GM23338 (cell line): ENCODE measurements around the gene DNAJB12. TPM values are rescaled to one million over a fixed set of nuclear protein-coding genes. Genes with fewer than 3 reads are reported as not detected.

Experiments used
- ATAC-seq: fragments of 200-7000 bp; cut with Tn5 transposase; 3 replicates; pipeline ENCODE4 v1.9.1; 2020
- DNase-seq: peaks from one replicate; pipeline ENCODE4 v3.0.0-alpha.2; 2015; ENCODE audit warnings: low spot score
- H2AFZ ChIP-seq: fragments of 200-600 bp; sonication (generic); 2 replicates; pipeline ENCODE4 v1.8.0; 2016; ENCODE audit warnings: antibody characterized with exemption, mild to moderate bottlenecking, moderate library complexity
- H3F3A ChIP-seq: fragments of 200-600 bp; sonication (generic); replicated peaks from 2 replicates; pipeline ENCODE4 v1.8.0; 2017; ENCODE audit warnings: antibody characterized with exemption, mixed run types, low read depth
- H3K27ac ChIP-seq: fragments of 200-600 bp; sonication (generic); 2 replicates; pipeline ENCODE4 v1.6.1; 2016; ENCODE audit warnings: low read depth
- H3K27me3 ChIP-seq: fragments of 200-600 bp; sonication (generic); 2 replicates; pipeline ENCODE4 v1.8.0; 2016; ENCODE audit warnings: mild to moderate bottlenecking, mixed run types, moderate library complexity; ENCODE audit not compliant: insufficient read depth
- H3K36me3 ChIP-seq: fragments of 200-600 bp; sonication (generic); 2 replicates; pipeline ENCODE4 v1.8.0; 2016; ENCODE audit warnings: mild to moderate bottlenecking; ENCODE audit not compliant: insufficient read depth
- H3K4me1 ChIP-seq: fragments of 200-600 bp; sonication (generic); 2 replicates; pipeline ENCODE4 v1.8.0; 2016; ENCODE audit warnings: mild to moderate bottlenecking, moderate library complexity; ENCODE audit not compliant: insufficient read depth
- H3K4me2 ChIP-seq: fragments of 200-600 bp; sonication (generic); 2 replicates; pipeline ENCODE4 v1.7.1; 2017; ENCODE audit warnings: mixed run types
- H3K4me3 ChIP-seq: fragments of 200-600 bp; sonication (generic); 2 replicates; pipeline ENCODE4 v1.6.1; 2016; ENCODE audit warnings: mixed run types
- H3K79me2 ChIP-seq: fragments of 200-600 bp; sonication (generic); replicated peaks from 2 replicates; pipeline ENCODE4 v1.8.0; 2017; ENCODE audit warnings: mild to moderate bottlenecking; ENCODE audit not compliant: insufficient read depth
- H3K9me2 ChIP-seq: fragments of 200-600 bp; sonication (generic); 2 replicates; pipeline ENCODE4 v1.8.0; 2017; ENCODE audit not compliant: insufficient read depth
- H4K20me1 ChIP-seq: fragments of 200-600 bp; sonication (generic); replicated peaks from 2 replicates; pipeline ENCODE4 v1.8.0; 2017; ENCODE audit warnings: mild to moderate bottlenecking; ENCODE audit not compliant: insufficient read depth
- H3K27ac Mint-ChIP-seq: 2 replicates; pipeline ENCODE4 v1.8.0; 2020; ENCODE audit warnings: inconsistent platforms, mild to moderate bottlenecking, moderate library complexity, mixed read lengths
- H3K27me3 Mint-ChIP-seq: 3 replicates; pipeline ENCODE4 v1.8.0; 2022; ENCODE audit warnings: low read depth, mild to moderate bottlenecking, moderate library complexity, mixed read lengths, inconsistent platforms; ENCODE audit not compliant: insufficient read depth, poor library complexity
- H3K36me3 Mint-ChIP-seq: 3 replicates; pipeline ENCODE4 v1.8.0; 2021; ENCODE audit warnings: low read depth, mild to moderate bottlenecking, inconsistent platforms, moderate library complexity, mixed read lengths
- H3K4me1 Mint-ChIP-seq: 3 replicates; pipeline ENCODE4 v1.8.0; 2020; ENCODE audit warnings: mild to moderate bottlenecking, inconsistent platforms, mixed read lengths
- H3K4me3 Mint-ChIP-seq: 3 replicates; pipeline ENCODE4 v1.8.0; 2021; ENCODE audit warnings: moderate library complexity, mild to moderate bottlenecking, inconsistent platforms, mixed read lengths
- H3K9me3 Mint-ChIP-seq: 3 replicates; pipeline ENCODE4 v1.8.0; 2020; ENCODE audit warnings: moderate library complexity, mild to moderate bottlenecking, inconsistent platforms, mixed read lengths
- ETS1 ChIP-seq: IDR thresholded peaks from 2 replicates; pipeline ENCODE4 v1.6.1; 2016; ENCODE audit warnings: antibody characterized with exemption
- EZH2 ChIP-seq: fragments of 200-600 bp; sonication (generic); IDR thresholded peaks from one replicate; pipeline ENCODE4 v1.8.0; 2017; ENCODE audit warnings: antibody characterized with exemption, mild to moderate bottlenecking, low read depth; ENCODE audit not compliant: unreplicated experiment
- EZH2phosphoT487 ChIP-seq: fragments of 200-600 bp; sonication (generic); IDR thresholded peaks from one replicate; pipeline ENCODE4 v1.8.1; 2018; ENCODE audit warnings: antibody characterized with exemption; ENCODE audit not compliant: unreplicated experiment
- JUNB ChIP-seq: IDR thresholded peaks from one replicate; pipeline ENCODE4 v1.6.1; 2016; ENCODE audit warnings: antibody characterized with exemption; ENCODE audit not compliant: unreplicated experiment
- REST ChIP-seq: IDR thresholded peaks from one replicate; pipeline ENCODE4 v1.6.1; 2018; ENCODE audit warnings: antibody characterized with exemption; ENCODE audit not compliant: unreplicated experiment
- ZNF331 ChIP-seq: fragments of 250-450 bp; sonication (Bioruptor Pico); IDR thresholded peaks from 2 replicates; pipeline ENCODE4 v1.5.0; 2020; ENCODE audit warnings: low read depth, mild to moderate bottlenecking, moderate library complexity
- polyA plus RNA-seq: library from polyadenylated mRNA; unstranded; fragments of >200 nt; fragmentation: Nextera tagmentation; extraction: Ambion mirVana; gene quantifications from 2 replicates; pipeline ENCODE4 v1.2.1, GENCODE V29; 2016
- total RNA-seq: library from RNA; depleted of rRNA; stranded (reverse); fragments of >200 nt; shearing (Covaris generic); gene quantifications from 2 replicates; pipeline ENCODE4 v1.2.3, GENCODE V29; 2014
- TF ChIP-seq, protein P1 (sequence below), 2 experiments: fragments of 200-600 bp in 1 of 2; sonication (generic) in 1 of 2; conservative IDR thresholded peaks; 2 replicates each; pipeline versions ENCODE4 v1.5.1 to v1.6.1; 2016 to 2017; ENCODE audit warnings: antibody characterized with exemption in 2 of 2, low read depth in 2 of 2, mild to moderate bottlenecking in 2 of 2, moderate library complexity in 1 of 2
- TF ChIP-seq, protein P2 (sequence below): fragments of 250-450 bp; sonication (Bioruptor Pico); IDR thresholded peaks from 2 replicates; pipeline ENCODE4 v1.5.0; 2020; ENCODE audit warnings: mild to moderate bottlenecking, moderate library complexity

Gene DNAJB12
- total and polyA plus RNA-seq, 2 experiments from 2014 or later, result 12.8 to 16.0 TPM

GRCh38 chr10:72389014-72389413, 34.3 kb upstream of the DNAJB12 start (continued):
- TF ChIP-seq ETS1, result no peak
- no peak for TF ChIP-seq REST
- no peak for TF ChIP-seq JUNB
- no peak for TF ChIP-seq EZH2

DNA sequence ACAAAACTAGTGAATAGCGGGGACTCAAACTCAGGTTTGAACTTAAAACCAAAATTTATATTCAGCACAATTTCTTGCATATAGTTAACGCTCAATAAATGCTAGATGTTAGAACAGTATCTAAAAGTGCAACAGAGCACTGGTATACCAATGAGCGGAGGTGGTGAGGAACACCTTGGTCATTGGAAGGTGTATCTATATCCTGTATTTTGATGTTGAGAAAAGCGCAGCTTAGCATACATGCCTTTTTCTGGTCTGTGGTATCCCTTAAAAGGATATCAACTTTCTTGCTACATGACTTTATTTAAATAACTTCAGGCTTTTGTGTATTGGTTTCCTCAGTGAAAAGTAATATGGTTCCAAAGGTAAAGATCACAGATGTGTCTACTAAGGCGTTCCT, 33.3 kb upstream of the DNAJB12 start:
- Histone ChIP-seq H4K20me1 (no peaks in the 10 kb centered on the region), H3K4me1 (no peaks in the 10 kb centered on the region; the same call in 1 of the 2 replicates), H3F3A (no peaks in the 10 kb centered on the region), H3K27ac (no peak overlapping the region), H3K79me2 (no peaks in the 10 kb centered on the region), H3K36me3 (no peaks in the 10 kb centered on the region), H3K4me3 (no peak overlapping the region), H3K9me2 (no peaks in the 10 kb centered on the region), H2AFZ (no peak overlapping the region), H3K27me3 (no peaks in the 10 kb centered on the region), H3K4me2 (no peak overlapping the region)
- DNase-seq (no peak), ATAC-seq (no peak)
- Mint-ChIP-seq H3K27ac (no peak overlapping the region), H3K27me3 (peaks cover 2% of the 10 kb centered on the region), H3K4me1 (peaks cover 22% of the 10 kb centered on the region), H3K4me3 (no peak overlapping the region), H3K36me3 (no peaks in the 10 kb centered on the region; the same call in 2 of the 3 replicates), H3K9me3 (no peaks in the 10 kb centered on the region)
- TF ChIP-seq ZNF331 (CRISPR knock-in tag), result no peak
- TF ChIP-seq REST, result no peak
- TF ChIP-seq, protein P1, sequence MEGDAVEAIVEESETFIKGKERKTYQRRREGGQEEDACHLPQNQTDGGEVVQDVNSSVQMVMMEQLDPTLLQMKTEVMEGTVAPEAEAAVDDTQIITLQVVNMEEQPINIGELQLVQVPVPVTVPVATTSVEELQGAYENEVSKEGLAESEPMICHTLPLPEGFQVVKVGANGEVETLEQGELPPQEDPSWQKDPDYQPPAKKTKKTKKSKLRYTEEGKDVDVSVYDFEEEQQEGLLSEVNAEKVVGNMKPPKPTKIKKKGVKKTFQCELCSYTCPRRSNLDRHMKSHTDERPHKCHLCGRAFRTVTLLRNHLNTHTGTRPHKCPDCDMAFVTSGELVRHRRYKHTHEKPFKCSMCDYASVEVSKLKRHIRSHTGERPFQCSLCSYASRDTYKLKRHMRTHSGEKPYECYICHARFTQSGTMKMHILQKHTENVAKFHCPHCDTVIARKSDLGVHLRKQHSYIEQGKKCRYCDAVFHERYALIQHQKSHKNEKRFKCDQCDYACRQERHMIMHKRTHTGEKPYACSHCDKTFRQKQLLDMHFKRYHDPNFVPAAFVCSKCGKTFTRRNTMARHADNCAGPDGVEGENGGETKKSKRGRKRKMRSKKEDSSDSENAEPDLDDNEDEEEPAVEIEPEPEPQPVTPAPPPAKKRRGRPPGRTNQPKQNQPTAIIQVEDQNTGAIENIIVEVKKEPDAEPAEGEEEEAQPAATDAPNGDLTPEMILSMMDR (conservative IDR thresholded peaks at IDR 0.05; ENCODE audit: low read depth in 2 of 2), result no peak
- TF ChIP-seq, protein P2, sequence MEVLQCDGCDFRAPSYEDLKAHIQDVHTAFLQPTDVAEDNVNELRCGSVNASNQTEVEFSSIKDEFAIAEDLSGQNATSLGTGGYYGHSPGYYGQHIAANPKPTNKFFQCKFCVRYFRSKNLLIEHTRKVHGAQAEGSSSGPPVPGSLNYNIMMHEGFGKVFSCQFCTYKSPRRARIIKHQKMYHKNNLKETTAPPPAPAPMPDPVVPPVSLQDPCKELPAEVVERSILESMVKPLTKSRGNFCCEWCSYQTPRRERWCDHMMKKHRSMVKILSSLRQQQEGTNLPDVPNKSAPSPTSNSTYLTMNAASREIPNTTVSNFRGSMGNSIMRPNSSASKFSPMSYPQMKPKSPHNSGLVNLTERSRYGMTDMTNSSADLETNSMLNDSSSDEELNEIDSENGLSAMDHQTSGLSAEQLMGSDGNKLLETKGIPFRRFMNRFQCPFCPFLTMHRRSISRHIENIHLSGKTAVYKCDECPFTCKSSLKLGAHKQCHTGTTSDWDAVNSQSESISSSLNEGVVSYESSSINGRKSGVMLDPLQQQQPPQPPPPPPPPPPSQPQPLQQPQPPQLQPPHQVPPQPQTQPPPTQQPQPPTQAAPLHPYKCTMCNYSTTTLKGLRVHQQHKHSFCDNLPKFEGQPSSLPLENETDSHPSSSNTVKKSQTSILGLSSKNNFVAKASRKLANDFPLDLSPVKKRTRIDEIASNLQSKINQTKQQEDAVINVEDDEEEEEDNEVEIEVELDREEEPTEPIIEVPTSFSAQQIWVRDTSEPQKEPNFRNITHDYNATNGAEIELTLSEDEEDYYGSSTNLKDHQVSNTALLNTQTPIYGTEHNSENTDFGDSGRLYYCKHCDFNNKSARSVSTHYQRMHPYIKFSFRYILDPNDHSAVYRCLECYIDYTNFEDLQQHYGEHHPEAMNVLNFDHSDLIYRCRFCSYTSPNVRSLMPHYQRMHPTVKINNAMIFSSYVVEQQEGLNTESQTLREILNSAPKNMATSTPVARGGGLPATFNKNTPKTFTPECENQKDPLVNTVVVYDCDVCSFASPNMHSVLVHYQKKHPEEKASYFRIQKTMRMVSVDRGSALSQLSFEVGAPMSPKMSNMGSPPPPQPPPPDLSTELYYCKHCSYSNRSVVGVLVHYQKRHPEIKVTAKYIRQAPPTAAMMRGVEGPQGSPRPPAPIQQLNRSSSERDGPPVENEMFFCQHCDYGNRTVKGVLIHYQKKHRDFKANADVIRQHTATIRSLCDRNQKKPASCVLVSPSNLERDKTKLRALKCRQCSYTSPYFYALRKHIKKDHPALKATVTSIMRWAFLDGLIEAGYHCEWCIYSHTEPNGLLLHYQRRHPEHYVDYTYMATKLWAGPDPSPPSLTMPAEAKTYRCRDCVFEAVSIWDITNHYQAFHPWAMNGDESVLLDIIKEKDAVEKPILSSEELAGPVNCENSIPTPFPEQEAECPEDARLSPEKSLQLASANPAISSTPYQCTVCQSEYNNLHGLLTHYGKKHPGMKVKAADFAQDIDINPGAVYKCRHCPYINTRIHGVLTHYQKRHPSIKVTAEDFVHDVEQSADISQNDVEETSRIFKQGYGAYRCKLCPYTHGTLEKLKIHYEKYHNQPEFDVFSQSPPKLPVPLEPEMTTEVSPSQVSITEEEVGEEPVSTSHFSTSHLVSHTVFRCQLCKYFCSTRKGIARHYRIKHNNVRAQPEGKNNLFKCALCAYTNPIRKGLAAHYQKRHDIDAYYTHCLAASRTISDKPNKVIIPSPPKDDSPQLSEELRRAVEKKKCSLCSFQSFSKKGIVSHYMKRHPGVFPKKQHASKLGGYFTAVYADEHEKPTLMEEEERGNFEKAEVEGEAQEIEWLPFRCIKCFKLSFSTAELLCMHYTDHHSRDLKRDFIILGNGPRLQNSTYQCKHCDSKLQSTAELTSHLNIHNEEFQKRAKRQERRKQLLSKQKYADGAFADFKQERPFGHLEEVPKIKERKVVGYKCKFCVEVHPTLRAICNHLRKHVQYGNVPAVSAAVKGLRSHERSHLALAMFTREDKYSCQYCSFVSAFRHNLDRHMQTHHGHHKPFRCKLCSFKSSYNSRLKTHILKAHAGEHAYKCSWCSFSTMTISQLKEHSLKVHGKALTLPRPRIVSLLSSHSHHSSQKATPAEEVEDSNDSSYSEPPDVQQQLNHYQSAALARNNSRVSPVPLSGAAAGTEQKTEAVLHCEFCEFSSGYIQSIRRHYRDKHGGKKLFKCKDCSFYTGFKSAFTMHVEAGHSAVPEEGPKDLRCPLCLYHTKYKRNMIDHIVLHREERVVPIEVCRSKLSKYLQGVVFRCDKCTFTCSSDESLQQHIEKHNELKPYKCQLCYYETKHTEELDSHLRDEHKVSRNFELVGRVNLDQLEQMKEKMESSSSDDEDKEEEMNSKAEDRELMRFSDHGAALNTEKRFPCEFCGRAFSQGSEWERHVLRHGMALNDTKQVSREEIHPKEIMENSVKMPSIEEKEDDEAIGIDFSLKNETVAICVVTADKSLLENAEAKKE (CRISPR knock-in tag), result no peak
- no peak for TF ChIP-seq EZH2phosphoT487
